Epithelial cell of proximal tubule (primary cell): ENCODE measurements around the gene DDX56. TPM values are rescaled to one million over a fixed set of nuclear protein-coding genes. Genes with fewer than 3 reads are reported as not detected.

Source experiments
- DNase-seq: peaks from one replicate; pipeline ENCODE4 v3.0.0-alpha.2; 2011; ENCODE audit warnings: low read depth
- H3K4me3 ChIP-seq: 2 replicates; pipeline ENCODE4 v1.5.1; 2011; ENCODE audit warnings: low read depth, mild to moderate bottlenecking, low read length
- CTCF ChIP-seq: conservative IDR thresholded peaks from 2 replicates; pipeline ENCODE4 v1.5.1; 2012; ENCODE audit warnings: low read depth, mild to moderate bottlenecking, low read length
- total RNA-seq: library from RNA; depleted of rRNA; stranded (reverse); fragments of >200 nt; gene quantifications from 2 replicates; pipeline ENCODE4 v1.2.3, GENCODE V29; 2015

The DDX56 gene
- total RNA-seq, 1 donor from 2014 or later = 53.2 TPM

GRCh38 chr7:44549457-44549856 is 24.3 kb downstream of the DDX56 start:
- DNase-seq = no peak

GRCh38 chr7:44548893-44549292 is 24.8 kb downstream of the DDX56 start:
- TF ChIP-seq CTCF = no peak
- no peak overlapping the region for H3K4me3 ChIP-seq
- DNase-seq = no peak

More at GRCh38 chr7:44549457-44549856, 24.3 kb downstream of the DDX56 start:
- H3K4me3 ChIP-seq = no peak overlapping the region
- TF ChIP-seq CTCF = no peak

- no peak for DNase-seq
These were observed 26.0 kb downstream of the DDX56 start for GRCh38 chr7:44547536-44548231.

GRCh38 chr7:44541876-44542610 is 31.7 kb downstream of the DDX56 start:
- no peak for DNase-seq
- TF ChIP-seq CTCF = no peak
- no peak overlapping the region for H3K4me3 ChIP-seq

More at GRCh38 chr7:44547536-44548231, 26.0 kb downstream of the DDX56 start:
- TF ChIP-seq CTCF = no peak
- no peak overlapping the region for H3K4me3 ChIP-seq

GRCh38 chr7:44541028-44541869 is 32.5 kb downstream of the DDX56 start, which contains the start of gene NPC1L1:
Gene NPC1L1, minus strand, starts transcription at chr7:44541330. Its CDS starts 71 bp downstream, at chr7:44541259.
- no peak within 1 kb of the TSS for H3K4me3 ChIP-seq
- TF ChIP-seq CTCF = no peak
- DNase-seq = no peak

- TF ChIP-seq CTCF = no peak
- DNase-seq = no peak
- H3K4me3 ChIP-seq = no peak overlapping the region
These were observed 33.1 kb downstream of the DDX56 start for GRCh38 chr7:44540592-44541027.
